Mesodermal cell (in vitro differentiated cells): ENCODE measurements around the gene GALNT2.

Source experiments
- H3K27ac ChIP-seq: 2 replicates; pipeline ENCODE4 v1.7.0; 2013; ENCODE audit warnings: mild to moderate bottlenecking, low read depth, low read length, moderate library complexity; ENCODE audit not compliant: severe bottlenecking
- H3K36me3 ChIP-seq: 2 replicates; pipeline ENCODE4 v1.7.1; 2013; ENCODE audit warnings: mild to moderate bottlenecking, low read length, moderate library complexity; ENCODE audit not compliant: control insufficient read depth, insufficient read depth
- H3K4me1 ChIP-seq: one replicate; pipeline ENCODE4 v1.7.1; 2013; ENCODE audit warnings: mild to moderate bottlenecking, low read length; ENCODE audit not compliant: insufficient read depth, control insufficient read depth, poor library complexity, severe bottlenecking
- H3K4me3 ChIP-seq: 2 replicates; pipeline ENCODE4 v1.7.0; 2013; ENCODE audit warnings: low read length, control low read depth, mild to moderate bottlenecking; ENCODE audit not compliant: insufficient read depth, poor library complexity, severe bottlenecking; ENCODE audit errors: extremely low read depth
- H3K9me3 ChIP-seq: 2 replicates; pipeline ENCODE4 v1.7.1; 2013; ENCODE audit warnings: mild to moderate bottlenecking, low read length, moderate library complexity; ENCODE audit not compliant: control insufficient read depth
- WGBS, 2 experiments: methylation state at CpG; one replicate each; pipeline ENCODE4 v1.1.5; 2013; ENCODE audit warnings: missing lambda C conversion rate in 2 of 2; ENCODE audit not compliant: insufficient coverage in 2 of 2; 5-methylcytosine and 5-hydroxymethylcytosine counted together

Gene GALNT2

DNA sequence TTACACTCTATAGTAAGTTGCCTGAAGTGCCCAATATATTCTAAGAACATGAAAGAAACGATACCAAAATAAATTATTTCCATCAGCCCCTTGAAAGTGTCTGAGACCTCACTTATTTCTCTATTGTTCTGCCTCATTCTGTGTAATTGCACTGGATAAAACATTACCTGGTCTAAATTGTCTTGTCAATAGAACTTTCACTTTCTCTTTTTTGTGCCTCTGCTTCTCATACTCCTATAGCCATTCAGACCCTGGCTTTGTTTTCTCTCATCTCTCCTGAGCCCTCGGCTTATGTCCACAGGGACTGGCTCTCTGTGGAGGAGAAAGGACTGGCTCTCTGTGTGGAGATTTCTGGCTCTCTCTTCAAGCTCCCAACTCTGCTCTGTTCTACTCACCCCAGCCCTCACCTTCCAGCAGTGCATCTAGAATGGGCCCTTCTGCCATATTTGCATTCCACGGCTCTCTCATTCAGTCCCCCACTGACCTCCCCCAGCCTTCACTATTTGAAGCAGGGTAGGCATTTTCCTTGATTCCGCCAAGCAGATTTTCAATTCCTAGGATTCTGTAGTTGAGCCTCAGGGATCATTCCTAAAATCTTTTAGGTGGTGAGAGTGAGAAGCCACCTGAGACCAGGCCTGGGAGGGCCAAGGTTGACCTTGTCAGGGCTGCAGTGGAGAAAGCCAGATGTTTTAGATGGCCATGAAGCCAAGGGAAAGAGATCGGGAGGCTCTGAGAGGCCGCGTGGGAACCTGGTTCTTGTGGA, 15.9 kb upstream of the GALNT2 start:
- no peak overlapping the region for H3K4me3 ChIP-seq
- 83 to 87% methylated on average over 4 to 6 of the region's 7 CpGs for WGBS, 2 experiments
- H3K27ac ChIP-seq: no peak overlapping the region
- H3K9me3 ChIP-seq: no peaks in the 10 kb centered on the region
- H3K4me1 ChIP-seq: no peaks in the 10 kb centered on the region
- H3K36me3 ChIP-seq: no peaks in the 10 kb centered on the region

- Histone ChIP-seq H3K36me3 (no peaks in the 10 kb centered on the region), H3K4me1 (no peaks in the 10 kb centered on the region), H3K4me3 (no peak overlapping the region), H3K9me3 (no peaks in the 10 kb centered on the region), H3K27ac (no peak overlapping the region)
- 94 to 100% methylated on average over 1 to 2 of the region's 2 CpGs for WGBS, 2 experiments
These were observed 15.0 kb upstream of the GALNT2 start for GRCh38 chr1:230052018-230052417.

DNA sequence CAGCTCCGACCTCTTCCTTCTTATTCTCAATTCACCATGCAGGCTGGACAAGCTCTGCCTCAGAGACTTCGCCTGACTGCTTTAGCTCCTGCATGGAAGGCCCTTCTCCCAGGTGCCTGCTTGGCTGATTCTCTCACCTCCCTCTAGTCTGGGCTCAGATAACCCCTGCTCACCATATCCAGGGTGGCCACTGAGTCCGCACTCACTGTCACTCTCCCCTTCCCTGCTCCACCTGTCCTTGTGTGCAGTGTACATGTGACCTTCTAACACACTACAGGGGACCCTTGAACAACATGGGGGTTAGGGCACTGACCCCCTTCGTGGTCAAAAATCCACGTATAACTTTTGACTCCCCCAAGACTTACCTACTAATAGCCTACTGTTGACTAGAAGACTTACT, 14.4 kb upstream of the GALNT2 start:
- H3K36me3 ChIP-seq: no peaks in the 10 kb centered on the region
- H3K4me1 ChIP-seq: no peaks in the 10 kb centered on the region
- H3K27ac ChIP-seq: no peak overlapping the region
- no peaks in the 10 kb centered on the region for H3K9me3 ChIP-seq
- WGBS, 2 experiments: 91 to 95% methylated on average over 4 to 5 of the region's 5 CpGs
- no peak overlapping the region for H3K4me3 ChIP-seq

GRCh38 chr1:230054092-230054749, 12.8 kb upstream of the GALNT2 start:
- H3K9me3 ChIP-seq: no peaks in the 10 kb centered on the region
- WGBS, 2 experiments: 80 to 87% methylated on average over 5 to 8 of the region's 8 CpGs
- H3K27ac ChIP-seq: no peak overlapping the region
- H3K4me1 ChIP-seq: no peaks in the 10 kb centered on the region
- no peak overlapping the region for H3K4me3 ChIP-seq
- no peaks in the 10 kb centered on the region for H3K36me3 ChIP-seq

- H3K27ac ChIP-seq: no peak overlapping the region
- no peaks in the 10 kb centered on the region for H3K4me1 ChIP-seq
- no peaks in the 10 kb centered on the region for H3K36me3 ChIP-seq
- no peaks in the 10 kb centered on the region for H3K9me3 ChIP-seq
- WGBS, 2 experiments: 100% methylated on average over 1 of the region's 1 CpG; no CpG with 5 or more reads in 1 of the 2 experiments
- no peak overlapping the region for H3K4me3 ChIP-seq
These were observed 10.9 kb upstream of the GALNT2 start for GRCh38 chr1:230056098-230056497.

DNA sequence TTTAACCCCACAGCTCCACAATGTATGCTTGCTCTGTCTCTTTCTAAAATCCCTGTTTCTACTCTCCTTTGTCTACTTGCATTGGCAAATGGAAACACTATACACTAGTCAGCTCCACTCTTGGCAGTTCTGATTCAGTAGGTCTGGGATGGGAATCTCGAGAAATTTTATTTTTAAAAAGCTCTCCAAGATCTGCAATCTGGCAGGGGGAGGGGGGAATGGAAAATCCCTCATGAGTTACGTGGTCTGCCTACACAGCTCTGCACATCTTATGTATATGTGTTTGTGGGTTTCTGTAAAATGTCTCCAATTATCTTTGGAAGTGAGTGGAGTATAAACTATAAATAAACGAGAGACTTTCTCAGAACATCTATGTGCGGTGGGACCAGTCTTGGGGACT, 9.9 kb upstream of the GALNT2 start:
- no peaks in the 10 kb centered on the region for H3K36me3 ChIP-seq
- no peak overlapping the region for H3K27ac ChIP-seq
- no peaks in the 10 kb centered on the region for H3K4me1 ChIP-seq
- no peak overlapping the region for H3K4me3 ChIP-seq
- no peaks in the 10 kb centered on the region for H3K9me3 ChIP-seq
- WGBS, 2 experiments: 94 to 100% methylated on average over 2 of the region's 4 CpGs

GRCh38 chr1:230057681-230058565, 9.1 kb upstream of the GALNT2 start:
- 90 to 93% methylated on average over 13 to 22 of the region's 24 CpGs for WGBS, 2 experiments
- no peak overlapping the region for H3K4me3 ChIP-seq
- H3K36me3 ChIP-seq: no peaks in the 10 kb centered on the region
- H3K4me1 ChIP-seq: no peaks in the 10 kb centered on the region
- H3K9me3 ChIP-seq: no peaks in the 10 kb centered on the region
- H3K27ac ChIP-seq: no peak overlapping the region

- Histone ChIP-seq H3K9me3 (no peaks in the 10 kb centered on the region), H3K4me3 (no peak overlapping the region), H3K27ac (no peak overlapping the region), H3K4me1 (no peaks in the 10 kb centered on the region), H3K36me3 (no peaks in the 10 kb centered on the region)
- WGBS, 2 experiments: 100% methylated on average over 1 of the region's 5 CpGs; no CpG with 5 or more reads in 1 of the 2 experiments
These were observed 8.4 kb upstream of the GALNT2 start for GRCh38 chr1:230058626-230059025.

GRCh38 chr1:230061801-230062200, 5.2 kb upstream of the GALNT2 start:
- H3K9me3 ChIP-seq: no peaks in the 10 kb centered on the region
- no peak overlapping the region for H3K27ac ChIP-seq
- no CpG with 5 or more reads among the region's 4 CpGs for WGBS, 2 experiments
- no peaks in the 10 kb centered on the region for H3K4me1 ChIP-seq
- no peak overlapping the region for H3K4me3 ChIP-seq
- H3K36me3 ChIP-seq: no peaks in the 10 kb centered on the region

- Histone ChIP-seq H3K9me3 (no peaks in the 10 kb centered on the region), H3K36me3 (no peaks in the 10 kb centered on the region), H3K4me1 (no peaks in the 10 kb centered on the region), H3K27ac (no peak overlapping the region), H3K4me3 (no peak overlapping the region)
- no CpG with 5 or more reads among the region's 4 CpGs for WGBS, 2 experiments
These were observed 4.5 kb upstream of the GALNT2 start for GRCh38 chr1:230062521-230062920.
